DOHH2 (cell line): ENCODE data around the gene HMG20B.

ENCODE experiments used
- EZH2phosphoT487 ChIP-seq: fragments of 200-600 bp; sonication (generic); IDR thresholded peaks from 2 replicates; pipeline ENCODE4 v1.6.1; 2017; ENCODE audit warnings: borderline replicate concordance, mild to moderate bottlenecking, antibody characterized with exemption, low read length, moderate library complexity, mixed read lengths
- TF ChIP-seq, protein P1 (sequence below): fragments of 200-600 bp; sonication (generic); IDR thresholded peaks from one replicate; pipeline ENCODE4 v1.5.1; 2014; ENCODE audit warnings: antibody characterized with exemption, mild to moderate bottlenecking, low read depth, low read length; ENCODE audit not compliant: poor library complexity, severe bottlenecking

- TF ChIP-seq, protein P1, sequence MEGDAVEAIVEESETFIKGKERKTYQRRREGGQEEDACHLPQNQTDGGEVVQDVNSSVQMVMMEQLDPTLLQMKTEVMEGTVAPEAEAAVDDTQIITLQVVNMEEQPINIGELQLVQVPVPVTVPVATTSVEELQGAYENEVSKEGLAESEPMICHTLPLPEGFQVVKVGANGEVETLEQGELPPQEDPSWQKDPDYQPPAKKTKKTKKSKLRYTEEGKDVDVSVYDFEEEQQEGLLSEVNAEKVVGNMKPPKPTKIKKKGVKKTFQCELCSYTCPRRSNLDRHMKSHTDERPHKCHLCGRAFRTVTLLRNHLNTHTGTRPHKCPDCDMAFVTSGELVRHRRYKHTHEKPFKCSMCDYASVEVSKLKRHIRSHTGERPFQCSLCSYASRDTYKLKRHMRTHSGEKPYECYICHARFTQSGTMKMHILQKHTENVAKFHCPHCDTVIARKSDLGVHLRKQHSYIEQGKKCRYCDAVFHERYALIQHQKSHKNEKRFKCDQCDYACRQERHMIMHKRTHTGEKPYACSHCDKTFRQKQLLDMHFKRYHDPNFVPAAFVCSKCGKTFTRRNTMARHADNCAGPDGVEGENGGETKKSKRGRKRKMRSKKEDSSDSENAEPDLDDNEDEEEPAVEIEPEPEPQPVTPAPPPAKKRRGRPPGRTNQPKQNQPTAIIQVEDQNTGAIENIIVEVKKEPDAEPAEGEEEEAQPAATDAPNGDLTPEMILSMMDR = no peak
- no peak for TF ChIP-seq EZH2phosphoT487
Observed at GRCh38 chr19:3603121-3603811, 30.5 kb downstream of the HMG20B start.
